ENCODE data around the gene METTL16. TPM values are rescaled to one million over a fixed set of nuclear protein-coding genes. Genes with fewer than 3 reads are reported as not detected.
"Not testable (repeated sequence)": the region's sequence is repeated elsewhere in the genome, so short reads cannot be mapped to it uniquely, and the experiment has no call there.

The METTL16 gene
- total RNA-seq, 4 donors from 2014 or later = 16.1 to 141 (median 19.8) TPM

GRCh38 chr17:2549392-2550211 lies 37.9 kb upstream of the METTL16 start:
- Histone ChIP-seq H3K4me3 (no peak overlapping the region), H3K27me3 (peaks cover 5% of the 10 kb centered on the region), H3K9me3 (no peaks in the 10 kb centered on the region), H3K4me1 (no peaks in the 10 kb centered on the region), H3K27ac (no peak overlapping the region), H3K36me3 (no peaks in the 10 kb centered on the region)
- intact Hi-C loops (cut with DNase I; ENCODE audit: low total_unique reads) = no loop called here
- 84 to 90% methylated on average over 2 to 8 of the region's 8 CpGs for WGBS, 2 donors (ENCODE audit: low coverage in 1 of 2)
- no peak for DNase-seq
- TF ChIP-seq POLR2A (IDR thresholded peaks at IDR 0.05) = no peak
- TF ChIP-seq CTCF (IDR thresholded peaks at IDR 0.05) = no peak
- TF ChIP-seq POLR2AphosphoS5 (IDR thresholded peaks at IDR 0.05) = no peak
- no peak for TF ChIP-seq EP300 (IDR thresholded peaks at IDR 0.05; ENCODE audit: low read depth)
- in situ Hi-C loops (cut with MboI; ENCODE audit: low pct_ligation_motif_present in 1 of 4, low pct_unique_long_range_greater_than_20kb in 1 of 4, low sequenced_read_pairs in 3 of 4) = no loop called here

GRCh38 chr17:2548026-2548425 lies 36.3 kb upstream of the METTL16 start:
- H3K4me1 ChIP-seq; in situ Hi-C loops (cut with MboI; ENCODE audit: low pct_ligation_motif_present in 1 of 4, low pct_unique_long_range_greater_than_20kb in 1 of 4, low sequenced_read_pairs in 3 of 4); H3K27me3 ChIP-seq; H3K27ac ChIP-seq; H3K4me3 ChIP-seq; intact Hi-C loops (cut with DNase I; ENCODE audit: low total_unique reads); H3K36me3 ChIP-seq; H3K9me3 ChIP-seq: not testable (repeated sequence)
- peak; percentile 17 for DNase-seq
- 65 to 66% methylated on average over 7 to 9 of the region's 9 CpGs for WGBS, 2 donors (ENCODE audit: low coverage in 1 of 2)

GRCh38 chr17:2547176-2547575 lies 35.5 kb upstream of the METTL16 start:
- Histone ChIP-seq H3K27ac (no peak overlapping the region), H3K4me1 (no peaks in the 10 kb centered on the region), H3K27me3 (peaks cover 5% of the 10 kb centered on the region), H3K36me3 (no peaks in the 10 kb centered on the region), H3K9me3 (no peaks in the 10 kb centered on the region), H3K4me3 (no peak overlapping the region)
- TF ChIP-seq EP300 (IDR thresholded peaks at IDR 0.05; ENCODE audit: low read depth) (no peak), POLR2AphosphoS5 (IDR thresholded peaks at IDR 0.05) (no peak), CTCF (IDR thresholded peaks at IDR 0.05) (no peak), POLR2A (IDR thresholded peaks at IDR 0.05) (no peak)
- DNase-seq = no peak
- intact Hi-C loops (cut with DNase I; ENCODE audit: low total_unique reads) = no loop called here
- in situ Hi-C loops (cut with MboI; ENCODE audit: low pct_ligation_motif_present in 1 of 4, low pct_unique_long_range_greater_than_20kb in 1 of 4, low sequenced_read_pairs in 3 of 4) = no loop called here
- 68 to 70% methylated on average over 7 to 9 of the region's 9 CpGs for WGBS, 2 donors (ENCODE audit: low coverage in 1 of 2)

- Histone ChIP-seq H3K4me3 (no peak overlapping the region), H3K27ac (no peak overlapping the region), H3K4me1 (no peaks in the 10 kb centered on the region), H3K27me3 (no peaks in the 10 kb centered on the region), H3K9me3 (no peaks in the 10 kb centered on the region), H3K36me3 (no peaks in the 10 kb centered on the region)
- in situ Hi-C loops (cut with MboI; ENCODE audit: low pct_ligation_motif_present in 1 of 4, low pct_unique_long_range_greater_than_20kb in 1 of 4, low sequenced_read_pairs in 3 of 4) (no loop called here), intact Hi-C loops (cut with DNase I; ENCODE audit: low total_unique reads) (no loop called here)
- TF ChIP-seq CTCF (IDR thresholded peaks at IDR 0.05) (no peak), POLR2AphosphoS5 (IDR thresholded peaks at IDR 0.05) (no peak), POLR2A (IDR thresholded peaks at IDR 0.05) (no peak), EP300 (IDR thresholded peaks at IDR 0.05; ENCODE audit: low read depth) (no peak)
- WGBS, 2 donors (ENCODE audit: low coverage in 1 of 2) = 72 to 80% methylated on average over 1 to 7 of the region's 7 CpGs
- DNase-seq = peak; percentile 35
These were observed 33.7 kb upstream of the METTL16 start for GRCh38 chr17:2545393-2545792.

GRCh38 chr17:2542456-2542855 lies 30.8 kb upstream of the METTL16 start:
- Histone ChIP-seq H3K4me1 (no peaks in the 10 kb centered on the region), H3K27ac (no peak overlapping the region), H3K36me3 (no peaks in the 10 kb centered on the region), H3K4me3 (no peak overlapping the region), H3K9me3 (no peaks in the 10 kb centered on the region), H3K27me3 (no peaks in the 10 kb centered on the region)
- in situ Hi-C loops (cut with MboI; ENCODE audit: low pct_ligation_motif_present in 1 of 4, low pct_unique_long_range_greater_than_20kb in 1 of 4, low sequenced_read_pairs in 3 of 4) = no loop called here
- no peak for TF ChIP-seq POLR2AphosphoS5 (IDR thresholded peaks at IDR 0.05)
- TF ChIP-seq EP300 (IDR thresholded peaks at IDR 0.05; ENCODE audit: low read depth) = no peak
- TF ChIP-seq POLR2A (IDR thresholded peaks at IDR 0.05) = no peak
- TF ChIP-seq CTCF (IDR thresholded peaks at IDR 0.05) = no peak
- no peak for DNase-seq
- 49 to 62% methylated on average over 5 to 7 of the region's 7 CpGs for WGBS, 2 donors (ENCODE audit: low coverage in 1 of 2)
- intact Hi-C loops (cut with DNase I; ENCODE audit: low total_unique reads) = no loop called here
